Neural cell (in vitro differentiated cells): ENCODE measurements around the gene TBR1. TPM values are rescaled to one million over a fixed set of nuclear protein-coding genes. Genes with fewer than 3 reads are reported as not detected.

Experiments
- H2AFZ ChIP-seq: fragments of 200-600, 300-800 bp; sonication (generic), shearing (Covaris generic); 2 replicates; pipeline ENCODE4 v1.6.0; 2014; ENCODE audit warnings: low read depth, mild to moderate bottlenecking, antibody characterized with exemption, low read length, moderate library complexity
- H3F3A ChIP-seq: fragments of 200-600 bp; shearing (Covaris generic); 2 replicates; pipeline ENCODE4 v1.6.1; 2016; ENCODE audit warnings: mild to moderate bottlenecking, moderate library complexity, mixed read lengths, antibody characterized with exemption, low read length; ENCODE audit not compliant: insufficient read depth, poor library complexity, severe bottlenecking
- H3K27ac ChIP-seq: fragments of 200-600, 300-800 bp; sonication (generic), shearing (Covaris generic); 2 replicates; pipeline ENCODE4 v1.5.1; 2014; ENCODE audit warnings: mild to moderate bottlenecking, low read length, moderate library complexity
- H3K27me3 ChIP-seq: fragments of 300-800, 200-600 bp; sonication (generic), shearing (Covaris generic); 2 replicates; pipeline ENCODE4 v1.6.0; 2014; ENCODE audit warnings: mild to moderate bottlenecking, low read depth, low read length, moderate library complexity; ENCODE audit not compliant: insufficient read depth
- H3K36me3 ChIP-seq: fragments of 300-800, 200-600 bp; sonication (generic), shearing (Covaris generic); 2 replicates; pipeline ENCODE4 v1.5.1; 2014; ENCODE audit warnings: mild to moderate bottlenecking, antibody characterized with exemption, low read length, moderate library complexity; ENCODE audit not compliant: insufficient read depth
- H3K4me2 ChIP-seq: fragments of 300-800, 200-600 bp; sonication (generic), shearing (Covaris generic); 2 replicates; pipeline ENCODE4 v1.6.0; 2014; ENCODE audit warnings: mild to moderate bottlenecking, low read length
- H3K4me3 ChIP-seq: fragments of 300-800, 200-600 bp; sonication (generic), shearing (Covaris generic); 2 replicates; pipeline ENCODE4 v1.5.1; 2014; ENCODE audit warnings: mild to moderate bottlenecking, low read length, moderate library complexity
- H3K79me2 ChIP-seq: fragments of 200-600 bp; shearing (Covaris generic); replicated peaks from 2 replicates; pipeline ENCODE4 v1.6.0; 2014; ENCODE audit warnings: mild to moderate bottlenecking, low read length, moderate library complexity; ENCODE audit not compliant: insufficient read depth
- H3K9ac ChIP-seq: fragments of 300-800, 200-600 bp; sonication (generic), shearing (Covaris generic); 2 replicates; pipeline ENCODE4 v1.6.1; 2016; ENCODE audit warnings: mild to moderate bottlenecking, low read length, mixed read lengths
- H3K9me2 ChIP-seq: fragments of 200-600 bp; shearing (Covaris generic); 2 replicates; pipeline ENCODE4 v1.6.1; 2016; ENCODE audit warnings: mild to moderate bottlenecking, low read length, mixed read lengths; ENCODE audit not compliant: insufficient read depth
- H3K9me3 ChIP-seq: fragments of 200-600, 300-800 bp; sonication (generic), shearing (Covaris generic); 2 replicates; pipeline ENCODE4 v1.6.1; 2016; ENCODE audit warnings: mild to moderate bottlenecking, mixed run types, low read length, moderate library complexity, mixed read lengths
- H4K20me1 ChIP-seq: fragments of 200-600 bp; shearing (Covaris generic); 2 replicates; pipeline ENCODE4 v1.6.1; 2016; ENCODE audit warnings: mild to moderate bottlenecking, mixed run types; ENCODE audit not compliant: insufficient read depth
- CTCF ChIP-seq: fragments of 450-650 bp; IDR thresholded peaks from 2 replicates; pipeline ENCODE4 v1.5.1; 2014; ENCODE audit warnings: antibody characterized with exemption, mild to moderate bottlenecking, moderate library complexity; ENCODE audit not compliant: poor library complexity, severe bottlenecking
- EP300 ChIP-seq: fragments of 450-650 bp; conservative IDR thresholded peaks from 2 replicates; pipeline ENCODE4 v1.6.1; 2014; ENCODE audit warnings: antibody characterized with exemption, mild to moderate bottlenecking, moderate library complexity; ENCODE audit not compliant: poor library complexity, severe bottlenecking
- EZH2 ChIP-seq: fragments of 200-600, 300-800 bp; shearing (Covaris generic), sonication (generic); IDR thresholded peaks from 2 replicates; pipeline ENCODE4 v1.6.1; 2014; ENCODE audit warnings: antibody characterized with exemption, low read length, borderline replicate concordance, mild to moderate bottlenecking; ENCODE audit not compliant: insufficient read depth, poor library complexity, severe bottlenecking
- MXI1 ChIP-seq: fragments of 450-650 bp; conservative IDR thresholded peaks from 2 replicates; pipeline ENCODE4 v1.6.1; 2014; ENCODE audit warnings: antibody characterized with exemption, mild to moderate bottlenecking; ENCODE audit not compliant: poor library complexity, severe bottlenecking
- POLR2AphosphoS5 ChIP-seq: IDR thresholded peaks from 2 replicates; pipeline ENCODE4 v1.6.1; 2012
- RAD21 ChIP-seq: fragments of 450-650 bp; conservative IDR thresholded peaks from 2 replicates; pipeline ENCODE4 v1.6.1; 2014; ENCODE audit warnings: antibody characterized with exemption, mild to moderate bottlenecking, moderate library complexity
- REST ChIP-seq: IDR thresholded peaks from 2 replicates; pipeline ENCODE4 v1.6.1; 2012; ENCODE audit warnings: borderline replicate concordance
- SMC3 ChIP-seq: fragments of 450-650 bp; conservative IDR thresholded peaks from 2 replicates; pipeline ENCODE4 v1.6.1; 2014; ENCODE audit warnings: antibody characterized with exemption, mild to moderate bottlenecking, moderate library complexity; ENCODE audit not compliant: poor library complexity
- TAF1 ChIP-seq: IDR thresholded peaks from 2 replicates; pipeline ENCODE4 v1.6.1; 2012; ENCODE audit warnings: low read depth
- polyA plus RNA-seq: library from polyadenylated mRNA; depleted of rRNA; stranded (reverse); fragments of >200 nt; gene quantifications from 2 replicates; pipeline ENCODE4 v1.2.3, GENCODE V29; 2014

Gene TBR1
- polyA plus RNA-seq, 1 donor from 2014 or later: 4.5 TPM

GRCh38 chr2:161402297-161402696 lies 13.8 kb upstream of the TBR1 start:
- H3K4me2 ChIP-seq: no peak overlapping the region
- no peaks in the 10 kb centered on the region for H4K20me1 ChIP-seq
- no peak overlapping the region for H3K9ac ChIP-seq
- H3F3A ChIP-seq: no peaks in the 10 kb centered on the region
- H3K36me3 ChIP-seq: no peaks in the 10 kb centered on the region
- H3K27ac ChIP-seq: no peak overlapping the region
- no peaks in the 10 kb centered on the region for H3K9me3 ChIP-seq
- no peak overlapping the region for H2AFZ ChIP-seq
- no peak for TF ChIP-seq TAF1
- no peak for TF ChIP-seq EZH2
- no peaks in the 10 kb centered on the region for H3K9me2 ChIP-seq
- no peak overlapping the region for H3K4me3 ChIP-seq
- H3K79me2 ChIP-seq: no peaks in the 10 kb centered on the region
- H3K27me3 ChIP-seq: no peaks in the 10 kb centered on the region

DNA sequence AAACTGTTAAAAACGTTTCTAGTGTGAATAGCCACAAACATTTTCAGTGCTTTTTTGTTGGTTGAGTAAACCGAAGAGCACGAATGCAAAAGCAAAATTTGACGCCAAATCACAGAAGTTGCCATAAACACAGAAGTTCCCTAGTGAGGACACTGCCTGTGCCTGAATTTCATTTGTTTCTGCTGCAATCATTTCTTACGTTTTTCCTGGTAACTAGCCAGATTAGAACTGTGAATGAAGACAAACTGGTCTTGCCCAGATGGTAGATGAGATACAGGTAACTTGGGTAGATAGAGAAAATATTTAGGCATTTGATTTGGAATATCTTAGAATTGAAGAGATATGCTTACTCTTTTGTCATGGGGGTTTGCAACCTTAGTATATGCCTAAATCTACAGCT lies 9.8 kb upstream of the TBR1 start:
- Histone ChIP-seq H4K20me1 (no peaks in the 10 kb centered on the region), H3F3A (no peaks in the 10 kb centered on the region), H3K79me2 (no peaks in the 10 kb centered on the region), H3K4me3 (no peak overlapping the region), H3K9ac (no peak overlapping the region), H3K9me3 (no peaks in the 10 kb centered on the region), H2AFZ (no peak overlapping the region), H3K27me3 (no peaks in the 10 kb centered on the region), H3K9me2 (no peaks in the 10 kb centered on the region), H3K27ac (no peak overlapping the region), H3K36me3 (no peaks in the 10 kb centered on the region), H3K4me2 (no peak overlapping the region)
- no peak for TF ChIP-seq CTCF
- TF ChIP-seq POLR2AphosphoS5: no peak
- no peak for TF ChIP-seq EZH2
- no peak for TF ChIP-seq SMC3
- TF ChIP-seq RAD21: no peak
- no peak for TF ChIP-seq TAF1
- TF ChIP-seq MXI1: no peak
- no peak for TF ChIP-seq EP300
- TF ChIP-seq REST: no peak

GRCh38 chr2:161407597-161407996 lies 8.5 kb upstream of the TBR1 start:
- Histone ChIP-seq H3K27me3 (no peaks in the 10 kb centered on the region), H3F3A (no peaks in the 10 kb centered on the region), H3K27ac (no peak overlapping the region), H3K4me3 (no peak overlapping the region), H4K20me1 (no peaks in the 10 kb centered on the region), H2AFZ (no peak overlapping the region), H3K9me2 (no peaks in the 10 kb centered on the region), H3K36me3 (no peaks in the 10 kb centered on the region), H3K9ac (no peak overlapping the region), H3K79me2 (no peaks in the 10 kb centered on the region), H3K9me3 (no peaks in the 10 kb centered on the region), H3K4me2 (no peak overlapping the region)
- no peak for TF ChIP-seq EP300
- TF ChIP-seq CTCF: no peak
- TF ChIP-seq EZH2: no peak
- no peak for TF ChIP-seq TAF1
- TF ChIP-seq POLR2AphosphoS5: no peak
- no peak for TF ChIP-seq MXI1
- TF ChIP-seq SMC3: no peak
- no peak for TF ChIP-seq RAD21
- TF ChIP-seq REST: no peak
